A673 (cell line): ENCODE results near the gene FBXO42.

ENCODE experiments used
- EZH2 ChIP-seq: fragments of 200-600 bp; sonication (generic); IDR thresholded peaks from 2 replicates; pipeline ENCODE4 v1.6.1; 2017; ENCODE audit warnings: borderline replicate concordance, low read depth, mild to moderate bottlenecking, mixed read lengths, antibody characterized with exemption, low read length; ENCODE audit not compliant: poor library complexity, severe bottlenecking
- TF ChIP-seq, protein P1 (sequence below): fragments of 300-800, 200-600 bp; sonication (generic); conservative IDR thresholded peaks from 2 replicates; pipeline ENCODE4 v1.5.1; 2017; ENCODE audit warnings: low read depth, mild to moderate bottlenecking, antibody characterized with exemption, low read length, moderate library complexity, mixed read lengths

DNA sequence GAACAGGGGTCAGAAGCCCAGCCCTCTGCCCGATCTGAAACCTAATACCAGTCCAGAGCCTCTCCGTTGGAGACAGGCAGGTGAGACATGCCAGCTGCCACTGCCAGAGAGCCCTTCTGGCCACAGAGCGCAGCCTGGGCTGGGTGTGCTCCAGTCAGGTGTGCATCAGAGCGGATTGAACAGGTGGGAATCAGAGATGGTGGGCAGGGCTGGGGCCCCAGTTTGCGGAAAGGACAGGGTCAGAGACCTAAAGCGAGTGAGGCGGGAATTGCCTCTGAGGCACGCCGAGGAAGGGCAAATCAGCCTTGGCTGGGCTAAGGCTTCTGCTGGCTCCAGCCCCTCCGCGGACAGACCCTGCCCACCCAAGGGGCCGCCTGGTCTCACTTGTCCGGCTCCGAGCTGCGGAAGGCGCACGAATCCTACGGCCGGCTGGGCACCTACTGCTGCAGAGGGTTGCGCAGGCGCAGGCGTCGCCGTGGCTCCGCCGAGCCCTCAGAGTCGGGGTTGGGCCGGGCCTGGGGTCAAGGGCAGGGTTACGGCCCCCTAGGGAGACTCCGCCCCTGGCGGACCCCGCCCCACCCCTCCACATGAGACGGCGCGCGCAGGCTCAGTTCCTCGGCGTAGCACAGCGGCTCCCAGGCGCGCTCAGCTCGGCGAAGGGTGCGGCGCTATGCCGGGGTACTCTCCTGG, 125.6 kb downstream of the FBXO42 start:
- TF ChIP-seq, protein P1, sequence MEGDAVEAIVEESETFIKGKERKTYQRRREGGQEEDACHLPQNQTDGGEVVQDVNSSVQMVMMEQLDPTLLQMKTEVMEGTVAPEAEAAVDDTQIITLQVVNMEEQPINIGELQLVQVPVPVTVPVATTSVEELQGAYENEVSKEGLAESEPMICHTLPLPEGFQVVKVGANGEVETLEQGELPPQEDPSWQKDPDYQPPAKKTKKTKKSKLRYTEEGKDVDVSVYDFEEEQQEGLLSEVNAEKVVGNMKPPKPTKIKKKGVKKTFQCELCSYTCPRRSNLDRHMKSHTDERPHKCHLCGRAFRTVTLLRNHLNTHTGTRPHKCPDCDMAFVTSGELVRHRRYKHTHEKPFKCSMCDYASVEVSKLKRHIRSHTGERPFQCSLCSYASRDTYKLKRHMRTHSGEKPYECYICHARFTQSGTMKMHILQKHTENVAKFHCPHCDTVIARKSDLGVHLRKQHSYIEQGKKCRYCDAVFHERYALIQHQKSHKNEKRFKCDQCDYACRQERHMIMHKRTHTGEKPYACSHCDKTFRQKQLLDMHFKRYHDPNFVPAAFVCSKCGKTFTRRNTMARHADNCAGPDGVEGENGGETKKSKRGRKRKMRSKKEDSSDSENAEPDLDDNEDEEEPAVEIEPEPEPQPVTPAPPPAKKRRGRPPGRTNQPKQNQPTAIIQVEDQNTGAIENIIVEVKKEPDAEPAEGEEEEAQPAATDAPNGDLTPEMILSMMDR: no peak
- TF ChIP-seq EZH2: no peak
